HG03520 (cell line): ENCODE results near the gene GATB.

Experiments
- ATAC-seq: cut with Tn5 transposase; IDR thresholded peaks from one replicate; pipeline ENCODE4 v1.9.1; 2021; ENCODE audit warnings: mild to moderate bottlenecking, moderate library complexity; ENCODE audit not compliant: unreplicated experiment

Gene GATB

GRCh38 chr4:151676301-151676700, 84.5 kb downstream of the GATB start:
- no peak for ATAC-seq

DNA sequence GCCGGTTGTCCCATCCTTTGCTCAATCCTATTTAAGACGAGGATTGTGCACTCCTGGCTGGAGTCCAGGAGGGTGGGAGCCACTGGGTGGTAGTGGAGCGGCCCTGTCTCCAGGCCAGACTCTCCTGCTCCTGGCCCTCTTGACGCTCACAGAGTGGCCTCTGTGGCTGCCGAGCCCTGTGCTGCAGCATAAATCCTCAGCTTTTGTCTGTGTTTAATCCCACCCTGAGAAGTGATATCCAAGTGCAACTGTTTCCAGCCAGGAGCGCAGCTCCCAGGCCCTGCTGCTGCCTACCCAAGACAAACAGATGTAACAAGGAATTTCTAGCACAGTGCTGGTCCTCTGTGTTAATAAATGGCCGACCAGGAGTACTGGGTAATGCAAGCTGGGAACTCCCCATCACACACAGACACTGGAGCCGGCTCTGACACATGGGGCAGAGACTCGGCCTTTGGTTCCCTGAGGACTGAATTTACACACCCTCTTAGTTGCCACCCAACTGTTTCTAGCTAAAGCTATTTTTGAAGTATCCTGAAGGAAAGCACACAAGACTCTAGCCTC, 85.3 kb downstream of the GATB start:
- no peak for ATAC-seq

DNA sequence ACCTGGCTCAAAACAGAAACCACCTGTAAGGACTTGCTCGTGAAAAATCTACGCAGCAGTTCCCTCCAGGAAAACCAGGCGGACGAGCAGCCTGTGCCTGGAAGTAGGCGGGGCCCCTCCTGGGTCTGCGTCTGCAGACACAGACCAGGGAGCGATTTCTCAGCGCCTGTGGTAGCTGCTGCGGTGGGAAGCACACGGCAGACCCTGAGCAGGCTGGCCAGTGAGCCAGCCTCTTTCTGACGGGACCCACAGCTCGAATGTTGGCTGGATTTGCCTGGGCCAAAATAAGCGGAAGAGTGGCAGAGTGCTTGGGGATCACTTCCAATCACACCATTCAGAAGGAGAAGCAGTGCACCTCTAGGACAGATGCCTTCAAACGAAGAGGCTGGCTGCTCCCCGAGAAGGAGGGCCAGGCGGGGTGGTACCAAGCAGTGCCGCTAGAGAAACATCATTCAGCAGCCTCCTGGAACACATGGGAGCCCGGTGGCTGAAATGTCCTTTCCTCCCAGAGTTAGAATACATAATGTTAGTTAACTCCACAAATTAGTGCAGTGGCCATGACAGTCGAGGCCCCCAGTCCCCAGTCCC, 85.9 kb downstream of the GATB start:
- ATAC-seq, result no peak

DNA sequence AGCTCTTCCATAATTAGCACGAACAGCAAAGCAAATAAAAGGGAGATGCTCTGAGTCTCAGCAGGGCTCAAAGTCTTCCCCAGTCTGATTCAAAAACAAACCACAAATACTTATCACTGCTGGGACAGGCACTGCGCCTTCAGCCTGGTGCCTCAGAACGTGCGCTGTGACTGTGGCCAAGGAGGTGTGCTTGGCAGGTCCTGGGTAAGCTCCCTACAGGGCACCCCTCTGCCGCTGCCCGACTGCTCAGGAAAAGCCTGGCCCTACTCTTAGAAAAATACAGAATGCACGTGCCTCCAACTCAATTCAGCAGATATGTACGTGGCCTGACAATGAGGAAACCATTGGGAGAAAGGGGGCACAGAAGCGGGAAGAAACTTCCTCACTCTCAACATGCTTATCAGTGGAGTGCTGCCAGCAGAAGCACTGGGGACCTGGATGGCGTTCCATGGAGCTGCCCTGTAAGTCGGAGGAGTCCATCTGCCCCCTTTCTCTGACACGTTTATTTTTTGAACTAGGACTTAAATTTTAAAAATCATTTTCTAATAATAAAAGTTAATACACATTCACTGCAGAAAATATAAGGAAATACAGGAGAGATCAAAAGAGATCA, 86.8 kb downstream of the GATB start:
- no peak for ATAC-seq

DNA sequence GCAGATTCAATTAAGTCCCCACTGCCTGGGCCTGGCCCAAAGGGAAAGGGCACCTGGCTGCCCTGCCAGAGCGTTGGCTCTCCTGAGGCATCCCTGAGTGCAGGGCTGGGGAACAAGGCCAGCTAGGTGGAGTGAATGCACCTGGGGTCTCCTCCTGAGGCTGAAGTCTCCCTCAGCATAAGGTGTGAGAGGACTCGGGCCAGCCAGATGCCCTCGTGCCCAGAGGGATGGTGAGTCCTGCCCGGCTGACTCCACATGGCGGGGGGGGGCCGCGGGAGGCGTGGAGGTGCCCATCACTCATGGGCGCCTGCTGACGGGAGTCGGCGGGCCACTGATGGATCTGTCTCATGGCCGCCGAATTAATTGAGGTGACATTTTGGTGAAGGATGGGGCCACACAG, 87.8 kb downstream of the GATB start:
- no peak for ATAC-seq

- no peak for ATAC-seq
Measured at GRCh38 chr4:151671541-151672059, 89.2 kb downstream of the GATB start.

GRCh38 chr4:151670843-151671242, 90.0 kb downstream of the GATB start:
- no peak for ATAC-seq

DNA sequence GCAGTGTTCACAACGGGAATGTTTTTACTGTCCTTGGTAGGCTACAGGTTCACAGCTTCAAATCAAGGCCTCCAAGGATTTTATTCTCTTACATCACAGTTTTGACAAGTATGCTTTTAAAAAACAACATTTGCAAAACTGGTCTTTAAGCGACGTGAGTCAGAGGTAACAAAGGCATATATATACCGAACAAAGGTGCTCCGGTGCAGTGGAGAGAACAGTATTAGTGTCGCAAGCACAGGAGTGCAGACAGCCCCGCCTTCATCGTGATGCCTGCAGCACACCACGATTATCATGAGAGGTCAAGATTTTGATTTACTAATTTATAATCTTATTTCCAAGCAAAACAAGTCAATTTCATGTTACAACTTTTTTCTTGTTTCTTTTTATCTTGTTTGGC, 90.8 kb downstream of the GATB start:
- ATAC-seq, result no peak

DNA sequence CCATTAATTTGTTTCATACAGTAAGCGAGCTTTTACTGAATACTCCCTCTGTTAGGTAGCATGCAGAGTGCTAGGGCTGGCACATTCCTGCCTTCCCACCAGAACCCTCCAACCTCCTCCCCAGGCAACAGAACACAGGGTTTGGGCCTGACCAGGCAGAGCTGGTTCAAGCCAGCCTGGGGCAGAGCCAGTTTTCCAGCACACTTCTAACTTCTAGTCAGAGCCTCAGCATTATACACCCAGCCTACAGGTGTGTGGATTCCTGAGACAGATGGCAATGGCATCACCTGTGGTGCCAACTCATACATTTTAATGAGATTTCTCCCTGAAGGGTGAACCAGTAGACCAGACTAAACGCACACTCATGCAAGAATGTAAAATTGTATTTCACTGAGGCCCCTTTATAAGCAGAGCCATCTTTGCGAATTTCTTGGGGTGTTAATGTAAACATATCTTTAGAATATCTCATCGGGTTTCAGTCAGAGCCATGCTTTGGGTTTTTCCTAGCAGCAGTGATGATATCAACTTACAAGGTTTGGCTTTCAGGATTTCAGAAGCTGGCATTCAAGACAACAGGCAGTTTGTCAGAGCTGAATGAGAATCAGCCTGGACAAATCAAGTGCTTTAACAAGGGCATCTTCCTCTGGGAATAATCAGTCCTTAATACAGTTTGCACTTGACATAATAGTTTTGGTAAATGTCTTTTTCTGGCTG, 92.0 kb downstream of the GATB start:
- no peak for ATAC-seq

DNA sequence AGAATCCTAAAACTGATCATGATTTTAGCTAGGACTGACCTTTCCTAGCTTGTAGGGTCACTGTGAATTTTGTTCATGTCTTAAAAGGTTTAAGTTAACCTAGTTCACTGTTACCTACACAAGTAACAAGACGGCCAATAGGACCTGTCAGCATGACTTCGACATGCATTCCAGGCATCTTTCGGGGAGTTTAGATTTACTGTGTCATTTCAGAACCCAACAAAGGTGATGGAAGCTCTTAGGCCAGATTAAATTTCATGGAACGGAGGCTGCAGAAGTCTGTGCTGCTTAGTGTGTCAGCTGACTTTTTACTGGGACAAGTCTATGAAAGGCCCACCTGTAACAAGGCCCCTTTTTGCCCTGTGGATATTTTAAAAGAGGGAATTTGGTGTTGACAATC, 93.1 kb downstream of the GATB start:
- ATAC-seq, result no peak

DNA sequence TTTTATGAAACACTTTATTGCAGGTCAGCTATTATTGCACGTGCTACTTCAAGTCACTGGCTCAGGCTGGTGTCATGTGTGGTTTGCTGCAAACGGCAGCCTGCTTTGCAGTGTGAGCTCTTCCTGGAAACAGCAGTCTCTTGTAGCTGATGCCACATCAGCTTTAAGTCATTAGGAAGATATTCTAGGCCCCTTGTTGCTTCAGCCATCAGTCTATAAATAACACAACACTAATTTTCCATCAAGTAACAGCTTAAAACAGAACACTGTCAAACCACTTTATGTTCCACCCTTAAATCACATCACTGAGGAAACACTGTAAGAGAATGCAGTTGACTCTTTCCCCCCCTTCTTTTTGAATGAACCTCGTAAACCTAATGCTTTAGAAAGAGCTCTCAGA, 93.8 kb downstream of the GATB start:
- ATAC-seq, result no peak

DNA sequence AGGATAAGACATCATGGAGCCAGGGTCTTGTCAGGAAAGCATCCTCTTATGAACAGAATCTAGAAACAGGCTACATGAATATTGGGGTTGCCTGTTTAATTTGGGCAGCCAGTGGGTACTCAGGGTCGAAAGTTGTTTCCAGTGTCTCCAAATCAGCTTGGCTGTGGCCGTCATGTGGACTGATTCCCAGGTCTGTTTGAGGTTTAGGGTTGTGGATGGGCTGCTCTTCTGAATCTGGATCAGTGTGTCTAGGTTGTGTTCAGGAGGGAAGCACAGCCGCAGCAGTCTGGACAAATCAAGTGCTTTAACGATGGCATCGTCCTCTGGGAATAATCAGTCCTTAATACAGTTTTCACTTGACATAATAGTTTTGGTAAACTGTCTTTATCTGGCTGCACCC, 94.3 kb downstream of the GATB start:
- ATAC-seq, result no peak

DNA sequence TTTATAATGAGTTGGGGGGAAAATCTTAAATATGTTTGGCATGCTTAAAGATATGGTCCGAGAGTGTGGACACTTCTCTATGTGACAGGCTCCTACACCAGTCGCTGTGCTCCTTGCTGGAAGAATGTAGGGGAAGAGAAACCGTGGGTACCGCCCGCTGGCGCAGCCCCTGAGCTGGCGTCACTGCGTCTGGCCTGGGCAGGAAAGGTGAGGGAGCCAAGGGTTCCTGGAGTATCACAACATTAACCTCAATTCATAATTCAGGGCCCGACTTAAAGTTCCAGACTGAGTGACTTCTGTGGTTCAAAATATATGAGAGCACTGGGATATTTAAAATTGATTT, 95.1 kb downstream of the GATB start:
- no peak for ATAC-seq

DNA sequence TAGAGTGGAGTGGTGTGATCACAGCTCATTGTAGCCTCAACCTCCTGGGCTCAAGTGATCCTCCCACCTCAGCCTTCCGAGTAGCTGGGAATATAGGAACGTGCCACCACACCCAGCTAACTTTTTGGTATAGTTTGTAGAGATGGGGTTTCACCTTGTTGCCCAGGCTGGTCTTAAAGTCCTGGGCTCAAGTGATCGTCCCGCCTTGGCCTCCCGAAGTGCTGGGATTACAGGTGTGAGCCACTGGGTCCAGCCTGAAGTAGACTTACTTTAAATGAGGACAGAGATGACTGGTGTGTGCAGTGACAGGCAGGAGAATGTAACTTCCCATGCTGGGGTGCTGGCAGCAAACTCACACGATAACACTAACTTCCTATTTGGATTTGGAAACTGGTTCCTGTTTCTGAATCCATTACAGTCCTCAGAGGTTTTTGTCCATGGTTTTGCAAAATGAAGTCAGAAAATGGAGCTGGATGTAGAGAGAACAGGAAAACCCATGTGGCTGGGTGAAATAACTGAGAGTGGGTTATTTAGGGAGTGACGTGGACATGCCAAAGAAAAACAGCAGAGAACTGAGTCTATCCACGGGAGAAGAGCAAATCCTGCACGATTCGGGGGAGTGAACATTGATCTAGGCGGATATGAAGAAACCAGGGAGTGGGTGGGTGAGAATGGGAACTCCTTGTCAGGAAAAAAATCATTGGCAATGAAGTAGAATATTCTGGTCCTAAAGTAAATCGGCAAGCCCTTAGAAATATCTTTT, 95.6 kb downstream of the GATB start:
- ATAC-seq, result no peak

DNA sequence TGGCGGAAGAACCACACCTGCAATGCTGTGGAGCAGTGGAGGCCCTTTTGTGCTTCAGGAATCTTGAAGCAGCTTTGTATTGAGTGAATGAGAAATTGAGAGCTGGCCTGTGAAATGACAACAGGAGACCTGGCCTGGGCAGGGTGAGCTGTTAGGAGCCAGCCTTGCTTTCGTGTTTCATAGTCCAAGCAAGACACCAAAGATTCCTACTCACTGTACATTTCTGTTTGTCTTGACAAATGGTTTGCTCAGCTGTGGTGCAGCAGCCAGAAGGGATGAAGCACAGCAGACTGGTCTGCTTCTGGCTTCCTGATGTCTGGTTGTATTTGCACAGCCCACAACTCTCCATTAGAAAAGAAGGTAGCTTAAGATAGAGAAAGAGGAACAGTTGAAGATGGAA, 96.5 kb downstream of the GATB start:
- ATAC-seq, result no peak

DNA sequence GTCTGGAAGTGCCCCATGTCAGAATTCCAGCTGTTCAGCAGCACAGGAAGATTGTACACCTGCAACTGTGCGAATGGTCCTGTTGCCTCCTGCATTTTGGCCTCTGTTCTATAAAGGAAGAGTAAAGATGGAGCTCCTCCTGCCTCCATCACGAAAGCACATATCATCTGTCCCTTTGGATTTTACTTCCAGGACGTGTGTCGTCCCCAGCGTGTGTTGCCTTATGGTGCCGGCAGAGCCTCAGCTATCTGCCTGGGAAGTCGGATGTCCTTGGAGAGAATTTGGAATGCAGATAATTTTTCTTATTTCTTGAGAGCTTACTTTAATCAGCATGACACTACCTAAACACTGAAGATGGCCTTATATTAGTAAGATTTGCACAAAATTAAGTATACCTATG, 97.7 kb downstream of the GATB start:
- ATAC-seq, result no peak

GRCh38 chr4:151661873-151662272, 98.9 kb downstream of the GATB start:
- no peak for ATAC-seq

DNA sequence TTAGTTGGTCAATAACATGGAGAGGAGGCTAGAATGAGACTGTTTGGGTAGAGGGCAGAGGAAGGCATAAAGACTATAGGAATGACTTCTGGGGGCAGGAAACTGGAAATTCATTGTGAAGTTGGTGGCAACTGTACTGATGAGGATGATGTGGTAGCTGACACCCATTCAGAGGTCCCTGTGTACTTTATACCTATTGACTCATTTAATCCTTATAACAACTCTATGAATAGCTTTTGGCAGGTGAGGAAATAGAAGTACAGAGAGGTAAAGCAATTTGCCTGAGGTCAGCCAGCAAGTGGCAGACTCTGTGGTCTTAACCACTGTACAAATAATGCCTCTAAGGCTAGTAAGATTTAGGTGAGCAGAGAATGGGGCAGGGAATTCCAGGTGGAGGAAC, 100.1 kb downstream of the GATB start:
- no peak for ATAC-seq

DNA sequence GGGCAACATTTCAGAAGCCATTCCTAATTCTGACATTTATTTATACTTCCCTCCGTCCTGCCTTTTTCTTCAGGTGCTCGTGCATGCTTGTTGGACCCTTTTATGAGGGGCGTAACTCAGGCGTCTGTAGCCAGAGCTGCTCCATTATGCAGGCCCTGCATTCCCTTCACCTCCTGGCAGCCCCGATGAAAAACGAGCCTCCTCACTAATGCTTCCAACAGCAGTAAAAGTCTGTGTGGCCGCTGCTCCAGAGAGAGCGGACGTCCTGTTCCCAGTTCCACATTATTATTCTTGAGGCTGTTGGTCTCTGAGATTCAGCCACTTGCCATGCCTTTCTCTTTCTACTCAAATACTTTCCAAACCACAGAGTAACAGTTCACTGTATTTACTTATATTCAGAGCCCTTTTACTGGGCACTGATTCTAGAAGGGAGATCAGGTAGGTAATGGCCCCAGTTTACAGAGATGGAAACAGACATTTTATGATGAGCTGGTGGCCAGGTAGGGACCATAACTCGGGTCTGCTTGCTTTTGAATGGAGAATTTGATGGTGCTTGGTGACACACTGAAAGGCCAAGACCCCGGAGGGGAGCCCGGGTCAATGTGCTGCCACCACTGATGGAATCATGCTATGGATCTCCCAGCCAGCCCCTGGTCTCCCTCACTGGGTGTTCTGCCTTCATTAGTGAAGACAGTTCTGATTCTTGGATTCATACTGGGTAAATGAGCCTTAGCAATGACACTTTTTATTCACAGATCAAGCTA, 101.0 kb downstream of the GATB start:
- no peak for ATAC-seq

DNA sequence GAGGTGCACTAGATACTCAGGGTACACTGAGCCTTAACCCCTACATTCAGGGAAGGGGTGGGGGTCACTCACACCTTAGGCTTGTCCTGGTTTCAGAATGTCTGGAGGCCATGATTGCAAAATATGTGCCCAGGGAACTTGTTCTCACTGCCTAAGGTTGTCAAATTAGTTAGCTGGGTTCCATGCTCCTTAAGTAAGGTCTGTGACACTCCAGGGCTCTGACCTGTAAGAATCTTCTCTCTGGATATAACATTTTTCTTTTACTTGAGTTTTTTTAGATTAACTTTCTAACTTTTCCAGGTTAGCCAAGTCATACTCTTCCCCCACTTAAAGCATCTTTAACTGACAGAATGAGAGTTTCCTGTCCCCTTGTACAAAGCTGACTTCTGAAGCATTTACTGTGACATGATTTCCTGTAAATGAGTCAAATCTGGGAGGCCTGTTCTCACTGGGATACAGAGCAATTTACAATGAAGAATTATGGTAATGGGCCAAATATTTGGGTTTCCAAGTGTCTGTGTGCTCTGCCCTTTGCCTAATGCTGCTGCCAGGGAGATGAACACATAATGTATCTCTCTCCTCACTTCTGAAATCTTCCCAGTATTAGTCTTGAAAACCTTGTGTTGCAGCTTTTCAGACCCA, 101.7 kb downstream of the GATB start:
- ATAC-seq, result no peak
